Thyroid gland (tissue), 4 donors: ENCODE data around the gene TRPM2. TPM values are rescaled to one million over a fixed set of nuclear protein-coding genes. Genes with fewer than 3 reads are reported as not detected.

Experiments used
- DNase-seq, 2 donors: peaks; one replicate each; pipeline ENCODE4 v3.0.0-alpha.2; 2019
- H3K27ac ChIP-seq, 3 donors: fragments of 200-600 bp; sonication (generic); 1 replicate in 2 of 3; 2 replicates in 1 of 3; pipeline ENCODE4 v1.5.1; 2016 to 2019; ENCODE audit warnings: mild to moderate bottlenecking in 1 of 3, moderate library complexity in 1 of 3
- H3K27me3 ChIP-seq: fragments of 200-600 bp; sonication (generic); one replicate; pipeline ENCODE4 v1.5.1; 2019
- H3K36me3 ChIP-seq, 2 donors: fragments of 200-600 bp; sonication (generic); one replicate each; pipeline ENCODE4 v1.5.1; 2016 to 2019
- H3K4me1 ChIP-seq, 2 donors: fragments of 200-600 bp; sonication (generic); one replicate each; pipeline ENCODE4 v1.5.1; 2017 to 2019
- H3K4me3 ChIP-seq, 3 donors: fragments of 200-600 bp; sonication (generic); replicated peaks in 1 of 3; 1 replicate in 2 of 3; 2 replicates in 1 of 3; pipeline ENCODE4 v1.5.1; 2016; ENCODE audit warnings: mild to moderate bottlenecking in 1 of 3
- H3K9me3 ChIP-seq: fragments of 200-600 bp; sonication (generic); one replicate; pipeline ENCODE4 v1.5.1; 2017
- CTCF ChIP-seq, 6 experiments: fragments of 200-600 bp in 3 of 6; fragments of 450-650 bp in 3 of 6; sonication (generic) in 3 of 6; IDR thresholded peaks; one replicate each; pipeline ENCODE4 v1.5.1; 2016 to 2019; ENCODE audit warnings: antibody characterized with exemption in 6 of 6, mild to moderate bottlenecking in 2 of 6, inconsistent platforms in 1 of 6, moderate library complexity in 1 of 6
- POLR2A ChIP-seq, 2 donors: fragments of 450-650 bp; IDR thresholded peaks; one replicate each; pipeline ENCODE4 v1.6.1; 2017; ENCODE audit warnings: antibody characterized with exemption in 2 of 2, mild to moderate bottlenecking in 2 of 2, moderate library complexity in 1 of 2
- WGBS, 2 donors: methylation state at CpG; one replicate each; pipeline ENCODE4 v1.1.5; 2017; 5-methylcytosine and 5-hydroxymethylcytosine counted together
- intact Hi-C: fragments of 100-400 bp; cut with DNase I; formaldehyde crosslinking; loops from one replicate; pipeline ENCODE4 v1.15.1; 2023
- total RNA-seq, 4 donors: library from RNA; depleted of rRNA; stranded (reverse); fragments of >200 nt; gene quantifications; one replicate each; pipeline ENCODE4 v1.2.3, GENCODE V29; 2016

The TRPM2 gene
- total RNA-seq, 4 donors from 2014 or later, result 0.67 to 2.6 (median 0.88) TPM

- no peak overlapping the region for H3K4me3 ChIP-seq
- H3K27ac ChIP-seq, result no peak overlapping the region
- no peaks in the 10 kb centered on the region for H3K27me3 ChIP-seq
- intact Hi-C loops, result no loop called here
- 71 to 78% methylated on average over 17 to 18 of the region's 21 CpGs for WGBS, 2 donors
- no peaks in the 10 kb centered on the region for H3K4me1 ChIP-seq
- H3K36me3 ChIP-seq, result no peaks in the 10 kb centered on the region
- no peak for TF ChIP-seq CTCF (IDR thresholded peaks at IDR 0.05)
- TF ChIP-seq POLR2A (IDR thresholded peaks at IDR 0.05), result no peak
- H3K9me3 ChIP-seq, result no peaks in the 10 kb centered on the region
- DNase-seq, result no peak
These were observed 91.0 kb downstream of the TRPM2 start for GRCh38 chr21:44444286-44444931.

- no peak overlapping the region for H3K27ac ChIP-seq
- no peaks in the 10 kb centered on the region for H3K36me3 ChIP-seq
- H3K27me3 ChIP-seq, result no peaks in the 10 kb centered on the region
- H3K4me1 ChIP-seq, result no peaks in the 10 kb centered on the region
- intact Hi-C loops, result no loop called here
- H3K4me3 ChIP-seq, result no peak overlapping the region
- TF ChIP-seq POLR2A (IDR thresholded peaks at IDR 0.05) (no peak), CTCF (IDR thresholded peaks at IDR 0.05) (no peak)
- DNase-seq, result no peak
- WGBS, 2 donors, result 81 to 83% methylated on average over 19 of the region's 19 CpGs
- H3K9me3 ChIP-seq, result no peaks in the 10 kb centered on the region
These were observed 91.9 kb downstream of the TRPM2 start for GRCh38 chr21:44445145-44445812.

GRCh38 chr21:44448651-44449131 is 95.3 kb downstream of the TRPM2 start:
- Histone ChIP-seq H3K9me3 (no peaks in the 10 kb centered on the region), H3K36me3 (no peaks in the 10 kb centered on the region), H3K4me3 (no peak overlapping the region), H3K27ac (no peak overlapping the region), H3K27me3 (no peaks in the 10 kb centered on the region), H3K4me1 (no peaks in the 10 kb centered on the region)
- no peak for TF ChIP-seq POLR2A (IDR thresholded peaks at IDR 0.05)
- no peak for TF ChIP-seq CTCF (IDR thresholded peaks at IDR 0.05)
- WGBS, 2 donors, result 61 to 70% methylated on average over 8 of the region's 13 CpGs
- no peak for DNase-seq
- intact Hi-C loops, result no loop called here

- no peak for TF ChIP-seq CTCF (IDR thresholded peaks at IDR 0.05)
- no peak for TF ChIP-seq POLR2A (IDR thresholded peaks at IDR 0.05)
- Histone ChIP-seq H3K4me3 (no peak overlapping the region), H3K36me3 (no peaks in the 10 kb centered on the region), H3K27ac (no peak overlapping the region), H3K9me3 (no peaks in the 10 kb centered on the region), H3K4me1 (no peaks in the 10 kb centered on the region), H3K27me3 (no peaks in the 10 kb centered on the region)
- no peak for DNase-seq
- 60% methylated on average over 17 to 20 of the region's 28 CpGs for WGBS, 2 donors
- intact Hi-C loops, result no loop called here
These were observed 96.3 kb downstream of the TRPM2 start for GRCh38 chr21:44449473-44450363.
